Islet precursor cell (in vitro differentiated cells): ENCODE results near the gene OR4C5.
"Not testable (repeated sequence)": the region's sequence is repeated elsewhere in the genome, so short reads cannot be mapped to it uniquely, and the experiment has no call there.

Experiments used
- DNase-seq: peaks from one replicate; pipeline ENCODE4 v3.0.0-alpha.2; 2018

The OR4C5 gene

GRCh38 chr11:48366365-48366764 is at the start of gene OR4C5:
Gene OR4C5, minus strand, starts transcription at chr11:48366465. Its CDS starts 0 bp downstream, at chr11:48366465.
- no peak for DNase-seq

GRCh38 chr11:48384670-48385069 is 18.4 kb upstream of the OR4C5 start:
- no peak for DNase-seq

GRCh38 chr11:48384151-48384550 is 17.9 kb upstream of the OR4C5 start:
- not testable (repeated sequence) for DNase-seq

DNA sequence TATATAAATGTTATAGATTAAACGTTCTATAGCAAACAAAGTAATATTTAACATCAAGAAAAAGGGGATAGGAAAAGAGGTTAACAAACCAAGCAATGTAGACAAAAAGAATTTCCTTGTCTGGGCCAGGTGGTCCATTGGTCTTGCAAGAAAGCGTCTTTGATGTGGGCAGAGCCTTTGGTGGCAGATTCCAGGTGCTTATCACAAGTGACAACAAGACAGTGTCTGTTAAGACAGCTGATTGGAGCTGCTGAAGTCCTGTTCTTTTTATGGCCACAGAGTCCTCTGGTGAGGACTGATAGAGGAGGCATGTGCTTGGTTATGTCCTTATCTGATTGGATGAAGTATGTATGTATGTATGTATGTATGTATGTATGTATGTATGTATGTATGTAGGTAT is 5.0 kb downstream of the OR4C5 start:
- DNase-seq = not testable (repeated sequence)

GRCh38 chr11:48354677-48355076 is 11.6 kb downstream of the OR4C5 start:
- DNase-seq = no peak

GRCh38 chr11:48354013-48354412 is 12.3 kb downstream of the OR4C5 start:
- no peak for DNase-seq

DNA sequence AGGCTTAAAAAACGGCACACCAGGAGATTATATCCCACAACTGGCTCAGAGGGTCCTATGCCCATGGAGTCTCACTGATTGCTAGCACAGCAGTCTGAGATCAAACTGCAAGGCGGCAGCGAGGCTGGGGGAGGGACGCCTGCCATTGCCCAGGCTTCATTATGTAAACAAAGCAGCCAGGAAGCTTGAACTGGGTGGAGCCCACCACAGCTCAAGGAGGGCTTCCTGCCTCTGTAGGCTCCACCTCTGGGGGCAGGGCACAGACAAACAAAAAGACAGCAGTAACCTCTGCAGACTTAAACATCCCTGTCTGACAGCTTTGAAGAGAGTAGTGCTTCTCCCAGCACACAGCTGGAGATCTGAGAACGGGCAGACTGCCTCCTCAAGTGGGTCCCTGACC is 20.0 kb downstream of the OR4C5 start:
- not testable (repeated sequence) for DNase-seq

DNA sequence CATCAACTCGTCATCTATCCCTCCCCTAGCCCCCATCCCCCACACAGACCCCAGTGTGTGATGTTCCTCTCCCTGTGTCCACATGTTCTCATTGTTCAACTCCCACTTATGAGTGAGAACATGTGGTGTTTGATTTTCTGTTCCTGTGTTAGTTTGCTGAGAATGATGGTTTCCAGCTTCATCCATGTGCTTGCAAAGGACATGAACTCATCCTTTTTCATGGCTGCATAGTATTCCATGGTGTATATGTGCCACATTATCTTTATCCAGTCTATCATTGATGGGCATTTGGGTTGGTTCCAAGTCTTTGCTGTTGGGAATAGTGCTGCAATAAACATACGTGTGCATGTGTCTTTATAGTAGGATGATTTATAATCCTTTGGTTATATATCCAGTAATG is 23.8 kb downstream of the OR4C5 start:
- not testable (repeated sequence) for DNase-seq

- DNase-seq = no peak
Observed at GRCh38 chr11:48341466-48341865, 24.8 kb downstream of the OR4C5 start.

DNA sequence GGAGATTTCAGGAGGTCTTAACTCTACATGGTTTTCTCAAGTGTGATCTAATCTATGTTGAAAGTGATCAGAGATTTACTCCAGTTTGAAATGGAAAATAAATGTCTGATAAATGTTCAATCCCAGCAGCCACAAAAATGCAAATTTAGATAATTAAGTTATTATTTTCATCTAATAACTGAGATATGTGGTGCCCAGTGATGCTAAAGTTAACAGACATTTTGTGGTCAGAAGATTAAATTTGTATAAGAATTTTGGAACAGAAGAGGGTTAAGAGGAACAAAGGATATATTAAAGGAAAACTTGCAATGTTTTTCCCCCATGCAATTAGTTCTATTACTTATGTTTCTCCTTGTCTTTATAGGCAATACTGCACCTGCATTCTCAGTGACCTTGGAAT is 41.6 kb downstream of the OR4C5 start, which contains the start of gene OR4C3:
TSS of gene OR4C3 (plus strand) at position 301 of the 400 bp plus-strand sequence. CDS start 102 bp downstream, outside the sequence.
- DNase-seq = not testable (repeated sequence)

GRCh38 chr11:48319813-48320212 is 46.5 kb downstream of the OR4C5 start:
- DNase-seq = not testable (repeated sequence)
